Effector memory CD4-positive, alpha-beta T cell (primary cell): ENCODE measurements around the gene SLC15A1.

Experiments used
- DNase-seq, 3 donors: peaks; one replicate each; pipeline ENCODE4 v3.0.0-alpha.2; 2020
- H3K27ac ChIP-seq: 2 replicates; pipeline ENCODE4 v1.7.0; 2013; ENCODE audit warnings: mild to moderate bottlenecking, low read length, moderate library complexity; ENCODE audit not compliant: insufficient read depth, poor library complexity, severe bottlenecking
- H3K27me3 ChIP-seq: replicated peaks from 2 replicates; pipeline ENCODE4 v1.7.0; 2013; ENCODE audit warnings: mild to moderate bottlenecking, low read length; ENCODE audit not compliant: insufficient read depth, control insufficient read depth, poor library complexity, severe bottlenecking
- H3K36me3 ChIP-seq: 2 replicates; pipeline ENCODE4 v1.7.0; 2013; ENCODE audit warnings: mild to moderate bottlenecking, low read length, moderate library complexity; ENCODE audit not compliant: control insufficient read depth, insufficient read depth
- H3K4me1 ChIP-seq: 2 replicates; pipeline ENCODE4 v1.7.0; 2013; ENCODE audit warnings: low read length, mild to moderate bottlenecking; ENCODE audit not compliant: control insufficient read depth, insufficient read depth, poor library complexity, severe bottlenecking
- H3K4me3 ChIP-seq: 2 replicates; pipeline ENCODE4 v1.7.0; 2013; ENCODE audit warnings: low read length, low read depth, mild to moderate bottlenecking; ENCODE audit not compliant: insufficient read depth, poor library complexity, severe bottlenecking
- H3K9me3 ChIP-seq: 2 replicates; pipeline ENCODE4 v1.7.0; 2013; ENCODE audit warnings: mild to moderate bottlenecking, low read length, moderate library complexity; ENCODE audit not compliant: control insufficient read depth

Gene SLC15A1

GRCh38 chr13:98773921-98774320 lies 21.4 kb upstream of the SLC15A1 start:
- Histone ChIP-seq H3K9me3 (no peaks in the 10 kb centered on the region), H3K27ac (no peak overlapping the region), H3K4me1 (no peaks in the 10 kb centered on the region), H3K36me3 (no peaks in the 10 kb centered on the region), H3K4me3 (no peak overlapping the region), H3K27me3 (no peaks in the 10 kb centered on the region)
- DNase-seq = no peak

GRCh38 chr13:98772794-98773452 lies 20.5 kb upstream of the SLC15A1 start:
- Histone ChIP-seq H3K4me3 (no peak overlapping the region), H3K27me3 (no peaks in the 10 kb centered on the region), H3K4me1 (no peaks in the 10 kb centered on the region), H3K9me3 (no peaks in the 10 kb centered on the region), H3K27ac (no peak overlapping the region), H3K36me3 (no peaks in the 10 kb centered on the region)
- no peak for DNase-seq

GRCh38 chr13:98771838-98772611 lies 19.6 kb upstream of the SLC15A1 start:
- no peak overlapping the region for H3K27ac ChIP-seq
- H3K27me3 ChIP-seq = no peaks in the 10 kb centered on the region
- H3K4me1 ChIP-seq = no peaks in the 10 kb centered on the region
- no peak for DNase-seq
- H3K9me3 ChIP-seq = no peaks in the 10 kb centered on the region
- no peak overlapping the region for H3K4me3 ChIP-seq
- H3K36me3 ChIP-seq = no peaks in the 10 kb centered on the region

GRCh38 chr13:98769736-98770135 lies 17.3 kb upstream of the SLC15A1 start:
- no peaks in the 10 kb centered on the region for H3K27me3 ChIP-seq
- H3K27ac ChIP-seq = no peak overlapping the region
- H3K4me3 ChIP-seq = no peak overlapping the region
- no peaks in the 10 kb centered on the region for H3K36me3 ChIP-seq
- no peaks in the 10 kb centered on the region for H3K4me1 ChIP-seq
- H3K9me3 ChIP-seq = no peaks in the 10 kb centered on the region
- no peak for DNase-seq

GRCh38 chr13:98768522-98768921 lies 16.1 kb upstream of the SLC15A1 start:
- H3K4me1 ChIP-seq = no peaks in the 10 kb centered on the region
- H3K36me3 ChIP-seq = no peaks in the 10 kb centered on the region
- no peak for DNase-seq
- H3K9me3 ChIP-seq = no peaks in the 10 kb centered on the region
- no peak overlapping the region for H3K27ac ChIP-seq
- no peaks in the 10 kb centered on the region for H3K27me3 ChIP-seq
- no peak overlapping the region for H3K4me3 ChIP-seq

- DNase-seq = no peak
- Histone ChIP-seq H3K9me3 (no peaks in the 10 kb centered on the region), H3K4me1 (no peaks in the 10 kb centered on the region), H3K36me3 (no peaks in the 10 kb centered on the region), H3K27ac (no peak overlapping the region), H3K4me3 (no peak overlapping the region), H3K27me3 (no peaks in the 10 kb centered on the region)
Observed at GRCh38 chr13:98766697-98767096, 14.2 kb upstream of the SLC15A1 start.

GRCh38 chr13:98765996-98766519 lies 13.6 kb upstream of the SLC15A1 start:
- Histone ChIP-seq H3K4me3 (no peak overlapping the region), H3K9me3 (no peaks in the 10 kb centered on the region), H3K27me3 (no peaks in the 10 kb centered on the region), H3K27ac (no peak overlapping the region), H3K36me3 (no peaks in the 10 kb centered on the region), H3K4me1 (no peaks in the 10 kb centered on the region)
- DNase-seq = no peak

GRCh38 chr13:98761986-98762616 lies 9.6 kb upstream of the SLC15A1 start:
- Histone ChIP-seq H3K4me3 (no peak overlapping the region), H3K36me3 (no peaks in the 10 kb centered on the region), H3K9me3 (no peaks in the 10 kb centered on the region), H3K27ac (no peak overlapping the region), H3K4me1 (no peaks in the 10 kb centered on the region), H3K27me3 (no peaks in the 10 kb centered on the region)
- DNase-seq = no peak

GRCh38 chr13:98761126-98761985 lies 8.9 kb upstream of the SLC15A1 start:
- no peaks in the 10 kb centered on the region for H3K9me3 ChIP-seq
- H3K4me1 ChIP-seq = no peaks in the 10 kb centered on the region
- DNase-seq = no peak
- H3K4me3 ChIP-seq = no peak overlapping the region
- no peak overlapping the region for H3K27ac ChIP-seq
- H3K36me3 ChIP-seq = no peaks in the 10 kb centered on the region
- no peaks in the 10 kb centered on the region for H3K27me3 ChIP-seq
